Activated T-helper 17 cell treated with anti-CD3 and anti-CD28 coated beads, Interleukin-2, amount 50 U/mL, for 72 hours (primary cell): Measurements from ENCODE around the gene PLAAT4. TPM values are rescaled to one million over a fixed set of nuclear protein-coding genes. Genes with fewer than 3 reads are reported as not detected.
"Not testable (repeated sequence)": the region's sequence is repeated elsewhere in the genome, so short reads cannot be mapped to it uniquely, and the experiment has no call there.

Experiments used
- ATAC-seq: fragments of 150-1000 bp; cut with Tn5 transposase; replicated peaks from 2 replicates; pipeline ENCODE4 v1.10.0; 2021; ENCODE audit warnings: mild to moderate bottlenecking, moderate library complexity
- H3K27ac Mint-ChIP-seq: one replicate; pipeline ENCODE4 v1.8.0; 2022; ENCODE audit warnings: mixed read lengths
- H3K27me3 Mint-ChIP-seq: one replicate; pipeline ENCODE4 v1.8.0; 2022; ENCODE audit warnings: mixed read lengths
- H3K36me3 Mint-ChIP-seq: one replicate; pipeline ENCODE4 v1.8.0; 2022; ENCODE audit warnings: low read depth, mild to moderate bottlenecking, mixed read lengths
- H3K4me1 Mint-ChIP-seq: one replicate; pipeline ENCODE4 v1.8.0; 2022; ENCODE audit warnings: mixed read lengths
- H3K4me3 Mint-ChIP-seq: one replicate; pipeline ENCODE4 v1.8.0; 2022; ENCODE audit warnings: mild to moderate bottlenecking, mixed read lengths
- H3K9me3 Mint-ChIP-seq: one replicate; pipeline ENCODE4 v1.8.0; 2022; ENCODE audit warnings: mixed read lengths
- total RNA-seq, 2 donors: library from RNA; stranded (reverse); gene quantifications; one replicate each; pipeline ENCODE4 v1.2.3, GENCODE V29; 2022

The PLAAT4 gene
- total RNA-seq, 2 donors from 2014 or later = 20.7 to 22.1 TPM

DNA sequence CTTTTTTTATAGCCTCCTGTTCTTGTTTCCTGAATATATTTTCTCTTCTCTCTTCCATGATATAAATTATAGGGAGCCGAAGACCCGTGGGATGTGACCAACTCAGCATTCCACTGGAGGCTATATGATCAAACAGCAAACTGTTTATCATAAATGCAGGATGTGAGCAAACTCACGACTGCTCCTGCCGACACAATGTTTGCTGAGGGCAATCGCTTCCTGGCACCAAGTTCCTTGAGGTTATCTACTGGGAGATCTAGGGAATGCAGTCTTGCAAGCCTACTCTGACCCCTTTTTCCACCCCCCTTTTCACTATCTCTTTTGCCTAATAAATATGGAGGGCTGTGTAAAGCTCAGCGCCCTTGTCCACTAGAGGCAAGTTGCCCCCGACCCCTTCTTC is 13.5 kb upstream of the PLAAT4 start:
- ATAC-seq = no peak
- Mint-ChIP-seq H3K36me3 (no peaks in the 10 kb centered on the region), H3K4me3 (no peak overlapping the region), H3K27me3 (peaks cover 4% of the 10 kb centered on the region), H3K9me3 (no peaks in the 10 kb centered on the region), H3K27ac (no peak overlapping the region), H3K4me1 (peaks cover 5% of the 10 kb centered on the region)

GRCh38 chr11:63527667-63528066 is 8.9 kb upstream of the PLAAT4 start:
- no peak overlapping the region for H3K4me3 Mint-ChIP-seq
- H3K9me3 Mint-ChIP-seq = no peaks in the 10 kb centered on the region
- peaks cover 20% of the 10 kb centered on the region for H3K4me1 Mint-ChIP-seq
- H3K27me3 Mint-ChIP-seq = peaks cover 4% of the 10 kb centered on the region
- no peaks in the 10 kb centered on the region for H3K36me3 Mint-ChIP-seq
- ATAC-seq = no peak
- no peak overlapping the region for H3K27ac Mint-ChIP-seq

GRCh38 chr11:63528156-63528555 is 8.5 kb upstream of the PLAAT4 start:
- H3K27ac Mint-ChIP-seq, H3K9me3 Mint-ChIP-seq, H3K36me3 Mint-ChIP-seq, H3K4me3 Mint-ChIP-seq, ATAC-seq, H3K27me3 Mint-ChIP-seq: not testable (repeated sequence)
- H3K4me1 Mint-ChIP-seq = peaks cover 21% of the 10 kb centered on the region

DNA sequence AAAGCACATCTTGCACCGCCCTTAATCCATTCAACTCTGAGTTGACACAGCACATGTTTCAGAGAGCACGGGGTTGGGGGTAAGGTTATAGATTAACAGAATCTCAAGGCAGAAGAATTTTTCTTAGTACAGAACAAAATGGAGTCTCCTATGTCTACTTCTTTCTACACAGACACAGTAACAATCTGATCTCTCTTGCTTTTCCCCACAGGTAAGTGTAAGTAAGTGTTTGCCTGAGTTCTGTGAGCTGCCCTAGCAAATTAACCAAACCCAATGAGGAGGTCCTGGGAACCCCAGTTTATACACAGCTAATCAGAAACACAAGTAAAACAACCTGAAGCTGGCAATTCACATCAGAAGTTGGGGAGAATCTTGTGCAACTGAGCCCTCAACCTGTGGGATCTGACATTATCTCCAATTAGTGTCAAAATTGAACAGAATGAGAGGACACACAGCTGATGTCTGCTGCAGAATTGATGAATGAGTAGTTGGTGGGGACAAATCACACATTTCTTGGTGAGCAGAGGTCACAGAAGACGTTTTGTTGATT is 7.8 kb upstream of the PLAAT4 start:
- not testable (repeated sequence) for H3K27ac Mint-ChIP-seq, H3K4me3 Mint-ChIP-seq, H3K9me3 Mint-ChIP-seq, H3K27me3 Mint-ChIP-seq, H3K36me3 Mint-ChIP-seq, ATAC-seq
- peaks cover 27% of the 10 kb centered on the region for H3K4me1 Mint-ChIP-seq

GRCh38 chr11:63529373-63529772 is 7.2 kb upstream of the PLAAT4 start:
- not testable (repeated sequence) for H3K27me3 Mint-ChIP-seq, ATAC-seq, H3K36me3 Mint-ChIP-seq, H3K4me3 Mint-ChIP-seq, H3K9me3 Mint-ChIP-seq
- H3K4me1 Mint-ChIP-seq = peaks cover 33% of the 10 kb centered on the region
- H3K27ac Mint-ChIP-seq = peak overlapping the region; percentile 58

- no peaks in the 10 kb centered on the region for H3K27me3 Mint-ChIP-seq
- H3K27ac Mint-ChIP-seq = peak overlapping the region; percentile 58
- H3K9me3 Mint-ChIP-seq = no peaks in the 10 kb centered on the region
- no peak for ATAC-seq
- peaks cover 38% of the 10 kb centered on the region for H3K4me1 Mint-ChIP-seq
- no peak overlapping the region for H3K4me3 Mint-ChIP-seq
- H3K36me3 Mint-ChIP-seq = no peaks in the 10 kb centered on the region
Observed at GRCh38 chr11:63530021-63530420, 6.6 kb upstream of the PLAAT4 start.

DNA sequence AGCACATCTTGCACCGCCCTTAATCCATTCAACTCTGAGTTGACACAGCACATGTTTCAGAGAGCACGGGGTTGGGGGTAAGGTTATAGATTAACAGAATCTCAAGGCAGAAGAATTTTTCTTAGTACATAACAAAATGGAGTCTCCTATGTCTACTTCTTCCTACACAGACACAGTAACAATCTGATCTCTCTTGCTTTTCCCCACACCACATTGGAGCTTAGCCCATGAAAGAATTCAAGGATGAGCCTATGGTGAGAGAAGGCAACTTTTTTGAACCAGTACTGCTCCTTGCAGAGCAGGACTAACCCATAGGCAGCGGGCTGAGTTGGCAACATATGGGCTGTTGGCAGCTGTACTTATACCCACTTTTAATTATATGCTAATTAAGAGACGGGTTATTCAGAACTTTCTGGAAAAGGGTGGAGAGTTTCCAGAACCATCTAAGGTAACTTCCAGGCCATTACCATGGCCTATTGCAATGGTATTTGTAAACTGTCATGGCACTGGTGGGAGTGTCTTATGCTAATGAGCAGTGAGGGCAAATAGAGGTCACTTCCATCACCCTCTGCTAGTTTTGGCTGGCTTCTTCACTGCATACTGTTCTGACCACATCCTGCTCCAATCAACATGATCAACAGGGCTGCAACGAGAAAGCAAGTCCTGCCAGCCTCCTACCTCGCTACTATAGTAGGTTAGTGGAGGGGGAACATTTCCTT is 5.4 kb upstream of the PLAAT4 start:
- H3K36me3 Mint-ChIP-seq, H3K27me3 Mint-ChIP-seq, H3K9me3 Mint-ChIP-seq: not testable (repeated sequence)
- peak; percentile 80 for ATAC-seq
- Mint-ChIP-seq H3K4me1 (peaks cover 40% of the 10 kb centered on the region), H3K4me3 (peak overlapping the region; percentile 68), H3K27ac (peak overlapping the region; percentile 20)

- ATAC-seq = no peak
- H3K27ac Mint-ChIP-seq = peak overlapping the region; percentile 20
Observed at GRCh38 chr11:63532117-63532516, 4.5 kb upstream of the PLAAT4 start.

DNA sequence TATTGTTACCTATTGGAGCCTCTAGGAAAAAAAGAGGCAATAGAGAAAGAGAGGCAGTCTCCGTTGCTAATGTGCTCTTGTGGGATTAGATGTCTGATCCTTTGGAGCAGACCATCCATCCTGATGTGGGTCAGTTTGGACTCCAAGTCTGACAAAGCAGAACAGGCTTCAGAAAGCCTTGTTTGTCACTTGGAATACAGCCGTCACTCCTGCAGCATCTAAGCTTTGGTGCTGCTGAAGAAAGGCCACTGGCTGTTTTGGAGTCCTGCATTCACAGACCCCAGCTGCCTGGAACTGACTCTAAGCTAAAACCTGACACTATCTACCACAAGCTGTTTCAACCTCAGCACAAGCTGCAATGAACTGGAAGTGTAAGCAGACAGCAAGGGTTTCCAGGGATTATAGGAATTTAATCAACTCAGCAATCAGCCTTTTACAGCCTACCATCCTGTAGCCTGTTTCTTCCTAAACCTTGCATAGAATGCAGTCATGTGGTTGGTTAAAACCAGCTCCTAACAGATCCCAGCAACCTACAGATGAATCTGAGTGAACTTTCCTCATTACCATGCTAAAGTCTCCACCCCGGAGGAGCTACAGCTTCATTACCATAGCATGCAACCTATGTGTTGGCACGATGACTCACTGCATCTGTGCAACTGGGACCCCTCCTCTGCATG is 3.7 kb upstream of the PLAAT4 start:
- no peaks in the 10 kb centered on the region for H3K36me3 Mint-ChIP-seq
- H3K27me3 Mint-ChIP-seq = no peaks in the 10 kb centered on the region
- no peak for ATAC-seq
- no peak overlapping the region for H3K27ac Mint-ChIP-seq
- peak overlapping the region; percentile 81 for H3K4me3 Mint-ChIP-seq
- H3K4me1 Mint-ChIP-seq = peaks cover 48% of the 10 kb centered on the region
- no peaks in the 10 kb centered on the region for H3K9me3 Mint-ChIP-seq

More at GRCh38 chr11:63532117-63532516, 4.5 kb upstream of the PLAAT4 start:
- no peaks in the 10 kb centered on the region for H3K9me3 Mint-ChIP-seq
- no peaks in the 10 kb centered on the region for H3K36me3 Mint-ChIP-seq
- H3K27me3 Mint-ChIP-seq = no peaks in the 10 kb centered on the region
- peak overlapping the region; percentile 68 for H3K4me3 Mint-ChIP-seq
- H3K4me1 Mint-ChIP-seq = peaks cover 42% of the 10 kb centered on the region

- Mint-ChIP-seq H3K4me3 (peak overlapping the region; percentile 81), H3K36me3 (no peaks in the 10 kb centered on the region), H3K27me3 (no peaks in the 10 kb centered on the region), H3K27ac (peak overlapping the region; percentile 55), H3K4me1 (peaks cover 54% of the 10 kb centered on the region), H3K9me3 (no peaks in the 10 kb centered on the region)
- no peak for ATAC-seq
Observed at GRCh38 chr11:63534076-63534475, 2.5 kb upstream of the PLAAT4 start.

DNA sequence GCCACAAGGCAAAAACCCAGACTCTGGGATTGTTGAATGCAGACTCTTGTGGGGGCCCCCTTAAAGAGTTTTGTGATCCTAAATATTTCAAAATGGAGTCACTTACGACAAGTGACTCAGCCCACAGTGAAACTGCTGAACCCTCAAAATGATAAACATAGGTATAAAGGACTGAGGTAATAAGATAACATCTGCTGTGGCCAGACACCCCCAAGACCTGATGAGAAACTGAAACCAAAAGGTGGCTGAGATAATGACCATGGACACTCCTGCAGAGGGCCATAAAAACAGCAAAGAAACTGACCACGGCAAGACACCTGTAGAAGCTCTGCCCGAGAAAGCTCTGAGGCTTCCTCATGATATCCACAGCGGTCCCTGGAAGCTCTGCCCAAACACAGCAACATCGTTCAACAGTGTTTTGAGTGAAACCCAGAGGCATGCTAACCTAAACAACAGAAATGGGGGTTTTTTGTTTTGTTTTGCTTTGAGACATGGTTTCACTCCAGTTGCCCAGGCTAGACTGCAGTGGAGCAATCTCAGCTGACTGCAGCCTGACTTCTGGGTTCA is 1.6 kb upstream of the PLAAT4 start:
- peak overlapping the region; percentile 81 for H3K4me3 Mint-ChIP-seq
- no peaks in the 10 kb centered on the region for H3K9me3 Mint-ChIP-seq
- peak; percentile 51 for ATAC-seq
- no peaks in the 10 kb centered on the region for H3K27me3 Mint-ChIP-seq
- peaks cover 49% of the 10 kb centered on the region for H3K4me1 Mint-ChIP-seq
- peak overlapping the region; percentile 81 for H3K27ac Mint-ChIP-seq
- H3K36me3 Mint-ChIP-seq = no peaks in the 10 kb centered on the region

- Mint-ChIP-seq H3K9me3 (no peaks in the 10 kb centered on the region), H3K36me3 (no peaks in the 10 kb centered on the region), H3K27ac (peak overlapping the region; percentile 81), H3K27me3 (no peaks in the 10 kb centered on the region), H3K4me1 (peaks cover 49% of the 10 kb centered on the region), H3K4me3 (peak overlapping the region; percentile 81)
- peak; percentile 75 for ATAC-seq
Observed at GRCh38 chr11:63535734-63536133, 874 bp upstream of the PLAAT4 start.

DNA sequence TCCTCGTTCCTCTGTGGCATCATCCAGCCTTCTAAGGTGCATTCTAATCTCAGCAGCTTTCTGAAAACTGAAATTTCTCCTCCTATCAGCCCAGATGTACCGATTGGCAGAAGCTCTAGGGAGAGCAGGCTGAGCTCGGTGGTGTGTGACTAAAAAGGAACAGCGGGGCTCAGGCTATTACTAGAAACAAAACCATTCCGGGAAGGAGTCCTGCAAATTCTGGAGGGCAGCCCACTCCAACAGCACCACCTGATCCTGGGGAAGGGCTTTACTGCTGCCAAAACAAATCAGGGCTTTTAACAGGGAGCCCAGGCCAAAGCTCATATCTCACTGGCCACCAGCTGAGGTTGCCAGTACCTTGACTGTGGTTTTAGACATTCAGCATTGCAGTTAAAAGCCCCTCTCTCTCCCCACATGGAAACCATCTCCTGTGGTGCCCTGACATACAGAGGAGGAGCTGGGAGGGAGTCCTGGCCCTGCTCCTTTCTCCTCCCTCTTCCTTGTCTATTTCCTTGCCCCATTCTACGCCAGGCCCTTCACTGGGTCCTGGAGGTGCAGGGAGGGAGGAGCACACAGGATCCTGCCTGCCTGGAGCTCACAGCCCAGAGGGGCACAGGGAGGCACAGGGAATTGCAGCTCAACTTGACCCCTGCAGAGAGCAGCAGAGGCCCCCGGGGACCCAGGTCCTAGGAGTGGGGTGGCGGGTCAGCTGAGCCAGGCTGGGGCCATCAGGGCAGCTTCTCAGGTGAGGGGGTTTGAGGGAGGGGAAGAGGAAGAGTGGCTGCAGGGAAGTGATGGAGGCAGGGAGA is 889 bp downstream of the PLAAT4 start:
- H3K4me1 Mint-ChIP-seq = peaks cover 37% of the 10 kb centered on the region
- H3K27me3 Mint-ChIP-seq = no peaks in the 10 kb centered on the region
- H3K36me3 Mint-ChIP-seq = no peaks in the 10 kb centered on the region
- peak overlapping the region; percentile 81 for H3K4me3 Mint-ChIP-seq
- ATAC-seq = peak; percentile 43
- no peaks in the 10 kb centered on the region for H3K9me3 Mint-ChIP-seq
- peak overlapping the region; percentile 81 for H3K27ac Mint-ChIP-seq

DNA sequence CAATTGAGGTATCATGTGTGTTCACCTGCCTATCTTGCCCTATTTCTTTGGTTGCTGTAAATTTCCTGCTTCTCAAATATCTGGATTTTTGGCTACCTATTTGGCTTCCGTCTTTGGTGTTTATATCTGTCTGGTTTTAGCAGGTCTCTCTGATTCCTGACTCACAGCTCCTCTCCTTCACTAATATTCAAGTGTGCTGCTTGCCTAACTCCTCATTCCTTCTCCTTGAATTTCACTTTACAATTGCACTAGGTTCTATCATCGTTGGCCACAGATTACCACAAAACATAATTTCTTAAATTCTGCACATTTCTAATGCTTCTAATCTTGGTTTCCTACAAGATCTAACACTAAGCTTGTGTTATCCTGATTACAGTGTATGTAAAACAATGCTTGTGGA is 5.9 kb downstream of the PLAAT4 start:
- H3K27ac Mint-ChIP-seq, ATAC-seq, H3K27me3 Mint-ChIP-seq, H3K4me3 Mint-ChIP-seq, H3K9me3 Mint-ChIP-seq: not testable (repeated sequence)
- peaks cover 16% of the 10 kb centered on the region for H3K4me1 Mint-ChIP-seq
- peaks cover 30% of the 10 kb centered on the region for H3K36me3 Mint-ChIP-seq
